Jurkat, Clone E6-1 (cell line): Measurements from ENCODE around the gene HOMER1.

ENCODE experiments used
- DNase-seq: peaks from one replicate; pipeline ENCODE4 v3.0.0-alpha.2; 2011; ENCODE audit warnings: low read depth, low spot score
- H3K4me3 ChIP-seq: 2 replicates; pipeline ENCODE4 v1.5.1; 2011; ENCODE audit warnings: mild to moderate bottlenecking, low read length, control low read depth, moderate library complexity

The HOMER1 gene

DNA sequence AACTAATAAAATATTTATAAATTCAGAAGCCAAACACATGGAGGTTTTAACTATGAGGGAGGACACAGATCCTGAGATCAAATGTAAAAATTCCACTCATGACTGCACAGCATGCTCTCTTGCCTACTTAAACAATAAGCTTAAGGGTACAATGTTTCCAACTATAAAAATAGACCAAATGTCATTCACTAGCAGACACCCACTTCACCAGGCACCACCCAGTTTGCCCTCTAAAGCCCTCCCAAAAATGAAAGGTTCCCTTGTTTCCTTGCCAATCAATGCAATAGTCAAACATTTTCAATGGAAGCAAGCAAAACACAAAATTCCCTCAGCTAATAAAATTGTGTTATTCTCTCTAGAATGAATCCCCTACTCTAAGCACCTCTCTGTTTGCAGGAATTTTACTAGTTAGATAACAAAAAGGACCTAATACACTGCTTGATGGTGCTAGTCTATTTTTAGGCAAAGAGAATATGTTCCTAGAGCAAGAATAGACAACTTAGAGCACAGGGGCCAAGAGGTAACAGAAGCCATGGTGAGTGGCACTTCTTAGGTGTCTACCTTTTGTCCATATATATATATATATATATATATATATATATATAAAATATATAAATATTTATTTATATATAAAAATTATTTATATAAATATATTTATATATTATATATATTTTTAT lies 135.3 kb downstream of the HOMER1 start:
- no peak overlapping the region for H3K4me3 ChIP-seq
- DNase-seq = no peak

DNA sequence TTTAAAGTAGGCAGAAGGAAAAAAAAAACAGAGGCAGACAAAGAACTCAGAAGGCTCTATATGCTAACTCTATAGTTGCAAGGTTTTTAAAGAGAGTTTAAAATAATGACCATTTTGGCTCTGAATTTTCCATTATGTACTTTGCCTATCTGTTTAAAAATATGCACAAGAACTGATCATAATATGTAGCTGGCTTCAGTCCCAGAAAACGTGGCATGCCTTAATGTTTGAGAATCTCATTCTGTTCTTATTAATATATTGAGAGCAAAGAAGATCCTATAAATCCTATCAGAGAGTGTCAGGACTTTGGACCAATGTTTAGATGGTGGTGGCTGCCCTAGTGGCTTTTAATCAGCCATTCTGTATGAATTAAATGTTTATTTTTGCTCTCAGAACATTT lies 156.5 kb downstream of the HOMER1 start:
- H3K4me3 ChIP-seq = no peak overlapping the region
- DNase-seq = no peak

DNA sequence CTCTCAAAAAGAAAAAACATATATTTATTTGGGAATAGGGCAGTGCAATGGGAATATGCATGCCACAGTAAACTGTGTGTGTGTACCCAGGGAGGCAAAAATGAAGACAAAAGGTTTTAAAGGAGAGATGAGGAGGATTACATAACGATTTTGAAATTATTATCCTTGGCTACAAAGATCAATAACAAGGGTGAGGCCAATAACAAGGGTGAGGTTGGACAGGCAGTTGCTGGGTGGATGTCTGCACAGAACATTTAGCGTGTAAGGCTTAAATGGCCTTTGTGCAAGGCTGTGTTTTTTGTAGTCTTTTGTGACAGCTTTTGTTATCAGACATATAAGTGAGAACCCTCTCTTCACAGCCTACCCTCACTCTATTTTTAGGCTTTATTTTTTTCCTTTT lies 164.1 kb downstream of the HOMER1 start:
- H3K4me3 ChIP-seq = no peak overlapping the region
- no peak for DNase-seq

DNA sequence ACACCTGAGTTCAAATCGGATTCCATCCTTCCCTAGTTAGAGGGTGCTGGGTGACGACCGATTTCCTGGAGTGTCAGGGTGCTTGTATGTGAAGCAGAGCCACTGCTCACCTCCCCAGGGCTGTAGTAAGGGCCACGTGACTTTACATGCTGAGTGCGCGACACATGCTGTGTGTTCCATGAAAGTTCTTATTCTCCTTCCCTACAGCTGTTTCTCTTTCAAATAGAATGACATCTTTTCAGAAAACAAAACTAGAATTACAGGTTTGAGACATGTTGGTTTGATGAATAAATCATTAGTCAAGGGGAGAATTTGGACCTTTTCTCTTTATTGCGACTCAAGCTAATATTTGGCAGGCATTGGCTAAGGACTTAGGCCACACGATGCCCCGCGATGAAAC lies 164.9 kb downstream of the HOMER1 start:
- H3K4me3 ChIP-seq = no peak overlapping the region
- no peak for DNase-seq

DNA sequence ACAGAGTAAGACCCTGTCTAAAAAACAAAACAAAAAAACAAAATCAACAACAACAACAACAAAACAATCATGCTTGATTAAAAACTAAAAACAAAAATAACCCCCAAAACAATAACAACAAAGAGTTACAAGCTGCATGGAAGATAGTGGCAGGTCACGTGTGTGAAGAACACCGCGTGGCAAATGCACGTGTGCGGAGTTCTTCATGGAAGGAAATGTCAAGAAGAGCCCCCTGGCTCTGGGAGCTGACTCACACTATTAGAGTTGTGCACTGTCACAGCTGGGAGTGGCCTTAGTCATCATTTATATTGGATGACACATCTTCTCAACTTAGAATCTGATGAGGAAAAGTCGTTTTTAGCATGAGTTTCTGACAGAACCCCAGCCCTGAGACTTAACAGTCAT lies 167.5 kb downstream of the HOMER1 start:
- DNase-seq = no peak

DNA sequence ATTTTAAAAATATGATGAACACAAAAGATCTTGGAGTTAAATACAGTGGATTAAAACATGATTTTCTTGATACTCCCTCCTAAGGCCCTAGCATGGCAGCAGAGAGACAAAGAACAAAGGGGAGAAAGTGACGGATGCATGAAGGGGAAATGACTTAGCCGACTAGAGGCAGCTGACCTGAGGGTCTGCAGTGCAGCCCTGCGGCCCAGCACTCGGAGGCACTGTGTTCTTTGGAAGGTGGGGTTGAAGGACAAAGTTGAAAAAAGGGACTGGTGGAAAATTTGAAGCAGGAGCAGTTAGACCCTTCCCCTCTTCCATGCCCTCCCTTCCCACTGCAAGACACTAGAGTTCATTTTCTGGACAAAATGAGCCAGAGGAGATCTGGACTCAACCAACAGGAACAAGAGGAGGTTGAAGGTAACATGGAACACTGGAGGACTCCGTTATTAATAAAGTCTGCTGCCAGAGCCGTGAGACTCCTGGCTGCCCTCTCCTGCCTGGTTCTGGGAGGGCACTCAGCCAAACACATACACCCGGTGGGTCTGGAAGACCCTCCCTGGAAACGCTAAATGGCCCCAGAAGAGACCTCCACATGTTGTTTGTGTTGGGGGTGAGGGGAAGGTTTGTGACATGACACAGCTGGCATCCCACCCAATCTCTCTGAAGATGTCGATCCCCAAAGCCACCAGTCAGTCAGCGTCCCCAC lies 179.9 kb downstream of the HOMER1 start:
- no peak overlapping the region for H3K4me3 ChIP-seq
- no peak for DNase-seq

More for the DNA sequence above, 167.5 kb downstream of the HOMER1 start:
- no peak overlapping the region for H3K4me3 ChIP-seq

DNA sequence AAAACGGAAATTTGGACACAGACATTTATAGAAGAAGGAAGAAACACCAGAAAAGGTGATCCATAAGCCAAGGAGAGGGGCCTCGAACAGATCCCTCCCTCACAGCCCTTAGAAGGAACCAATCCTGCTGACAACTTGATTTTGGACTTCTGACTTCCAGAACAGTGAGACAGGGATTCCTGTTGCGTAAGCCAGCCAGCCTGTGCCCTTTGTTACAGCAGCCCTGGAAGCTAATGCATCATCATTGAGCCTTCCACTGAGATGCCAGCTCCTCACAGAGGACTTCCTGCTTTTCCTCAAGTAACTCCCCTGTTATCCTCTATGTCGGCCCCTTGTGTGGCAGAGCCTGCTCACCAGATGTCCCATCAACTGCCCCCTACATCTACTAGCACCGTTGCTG lies 183.9 kb downstream of the HOMER1 start:
- no peak overlapping the region for H3K4me3 ChIP-seq
- DNase-seq = no peak

DNA sequence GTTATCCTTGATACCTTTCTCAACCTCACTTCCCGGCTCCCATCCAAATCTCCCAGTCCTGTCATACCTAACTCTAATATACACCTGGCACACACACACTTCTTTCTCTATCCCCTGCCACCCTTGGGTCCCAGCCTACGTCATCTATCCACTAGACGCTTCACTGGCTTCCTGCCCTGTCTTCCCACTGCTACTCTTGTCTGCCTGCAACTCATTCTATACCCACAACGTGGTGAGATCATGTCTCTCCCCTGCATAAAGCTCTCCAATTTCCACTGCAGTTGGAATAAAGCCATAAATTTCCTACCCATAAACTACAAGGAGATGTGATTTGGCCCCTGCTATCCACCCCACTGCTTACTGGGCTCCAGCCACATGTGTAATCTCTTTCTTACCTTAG lies 184.5 kb downstream of the HOMER1 start:
- no peak for DNase-seq
- H3K4me3 ChIP-seq = no peak overlapping the region
